HCT116 (cell line): Measurements from ENCODE around the gene CUX1. TPM values are rescaled to one million over a fixed set of nuclear protein-coding genes. Genes with fewer than 3 reads are reported as not detected.

Source experiments
- ATAC-seq: fragments of 200-7000 bp; cut with Tn5 transposase; 2 replicates; pipeline ENCODE4 v1.9.1; 2020; ENCODE audit warnings: mild to moderate bottlenecking, moderate library complexity
- BruUV-seq: library from RNA; stranded (reverse); fragments of 400-500 nt; replicated peaks from 2 replicates; lab custom pipeline; 2021; lab: Mats Ljungman, UMichigan
- CTCF ChIA-PET: fragments of 300-600 bp; sonication (Branson Sonifier 250); formaldehyde crosslinking; loops from one replicate; lab custom pipeline; 2021; ENCODE audit warnings: antibody characterized with exemption; lab: Charles Lee
- POLR2A ChIA-PET: fragments of 300-600, 350-600 bp; sonication (Branson Sonifier 250); formaldehyde crosslinking; loops from one replicate; lab custom pipeline; 2021; ENCODE audit warnings: antibody characterized with exemption; lab: Charles Lee
- RAD21 ChIA-PET, 2 experiments: fragments of 300-600 bp; sonication (Branson Sonifier 250); formaldehyde crosslinking; loops; one replicate each; lab custom pipeline; 2023; ENCODE audit warnings: low total read pairs in 2 of 2; ENCODE audit not compliant: uncharacterized antibody in 2 of 2, unreplicated experiment in 2 of 2, low non-redundant PET in 1 of 2; lab: Charles Lee
- DNase-seq: peaks from one replicate; pipeline ENCODE4 v3.0.0-alpha.2; 2010; ENCODE audit warnings: low read depth, low spot score
- H2AFZ ChIP-seq: fragments of 200-600 bp; shearing (Covaris generic), sonication (generic); 2 replicates; pipeline ENCODE4 v1.6.1; 2017; ENCODE audit warnings: low read depth, mixed run types, mixed read lengths, antibody characterized with exemption, low read length; ENCODE audit not compliant: poor library complexity, severe bottlenecking
- H3K27ac ChIP-seq: 2 replicates; pipeline ENCODE4 v1.5.1; 2012; ENCODE audit warnings: low read depth, low read length
- H3K27me3 ChIP-seq: fragments of 200-600 bp; sonication (generic); 2 replicates; pipeline ENCODE4 v1.6.1; 2016; ENCODE audit warnings: mixed run types, low read length, mixed read lengths; ENCODE audit not compliant: insufficient read depth
- H3K36me3 ChIP-seq, 2 experiments: fragments of 200-500 bp in 1 of 2; fragments of 200-600 bp in 1 of 2; sonication (Bioruptor generic) in 1 of 2; sonication (generic) in 1 of 2; 2 replicates each; pipeline versions ENCODE4 v1.5.1 to v1.6.1; 2014 to 2016; ENCODE audit warnings: low read length in 2 of 2, inconsistent platforms in 1 of 2, mixed read lengths in 1 of 2, mixed run types in 1 of 2; ENCODE audit not compliant: insufficient read depth in 2 of 2, control insufficient read depth in 1 of 2
- H3K4me1 ChIP-seq, 2 experiments: fragments of 200-600 bp in 1 of 2; sonication (generic) in 1 of 2; 2 replicates each; pipeline versions ENCODE4 v1.5.1 to v1.6.1; 2012 to 2017; ENCODE audit warnings: low read length in 2 of 2, inconsistent platforms in 1 of 2, mild to moderate bottlenecking in 1 of 2, mixed read lengths in 1 of 2, mixed run types in 1 of 2, moderate library complexity in 1 of 2; ENCODE audit not compliant: insufficient read depth in 2 of 2, control insufficient read depth in 1 of 2
- H3K4me2 ChIP-seq: fragments of 200-600 bp; sonication (generic); 2 replicates; pipeline ENCODE4 v1.6.1; 2017; ENCODE audit warnings: mixed run types, low read length, mixed read lengths
- H3K4me3 ChIP-seq, 2 experiments: fragments of 200-600 bp in 1 of 2; sonication (generic) in 1 of 2; replicated peaks in 1 of 2; 2 replicates each; pipeline ENCODE4 v1.5.1; 2011 to 2016; ENCODE audit warnings: low read length in 2 of 2, control low read depth in 1 of 2, low read depth in 1 of 2, mild to moderate bottlenecking in 1 of 2, mixed read lengths in 1 of 2, mixed run types in 1 of 2
- H3K79me2 ChIP-seq: fragments of 200-600 bp; sonication (generic); 2 replicates; pipeline ENCODE4 v1.6.1; 2017; ENCODE audit warnings: mild to moderate bottlenecking, mixed run types, low read length, moderate library complexity, mixed read lengths; ENCODE audit not compliant: insufficient read depth
- H3K9ac ChIP-seq: fragments of 200-600 bp; sonication (generic); 2 replicates; pipeline ENCODE4 v1.6.1; 2016; ENCODE audit warnings: low read length, mixed read lengths
- H3K9me2 ChIP-seq: fragments of 200-600 bp; sonication (generic), shearing (Covaris generic); 2 replicates; pipeline ENCODE4 v1.6.1; 2017; ENCODE audit warnings: mixed run types, mild to moderate bottlenecking, moderate library complexity; ENCODE audit not compliant: insufficient read depth
- H3K9me3 ChIP-seq, 2 experiments: fragments of 200-500 bp in 1 of 2; fragments of 200-600 bp in 1 of 2; sonication (Bioruptor generic) in 1 of 2; sonication (generic) in 1 of 2; 2 replicates each; pipeline ENCODE4 v1.6.1; 2014 to 2017; ENCODE audit warnings: low read length in 2 of 2, mixed read lengths in 2 of 2, inconsistent platforms in 1 of 2, low read depth in 1 of 2, mild to moderate bottlenecking in 1 of 2, mixed run types in 1 of 2, moderate library complexity in 1 of 2; ENCODE audit not compliant: control insufficient read depth in 1 of 2, insufficient read depth in 1 of 2
- H4K20me1 ChIP-seq: fragments of 200-600 bp; sonication (generic), shearing (Covaris generic); 2 replicates; pipeline ENCODE4 v1.6.1; 2017; ENCODE audit warnings: mixed run types, mild to moderate bottlenecking, moderate library complexity; ENCODE audit not compliant: insufficient read depth
- CBX3 ChIP-seq: IDR thresholded peaks from 2 replicates; pipeline ENCODE4 v1.6.1; 2012; ENCODE audit warnings: low read depth
- CTCF ChIP-seq, 3 experiments: fragments of 200-600 bp in 1 of 3; sonication (generic) in 1 of 3; IDR thresholded peaks in 2 of 3; conservative IDR thresholded peaks in 1 of 3; 2 replicates each; pipeline ENCODE4 v1.5.1; 2012 to 2017; ENCODE audit warnings: low read depth in 2 of 3, low read length in 2 of 3, antibody characterized with exemption in 1 of 3, borderline replicate concordance in 1 of 3, control low read depth in 1 of 3, mild to moderate bottlenecking in 1 of 3, mixed read lengths in 1 of 3, mixed run types in 1 of 3, moderate library complexity in 1 of 3; ENCODE audit not compliant: insufficient read depth in 1 of 3
- EGR1 ChIP-seq: IDR thresholded peaks from 2 replicates; pipeline ENCODE4 v1.6.1; 2012; ENCODE audit warnings: low read depth
- ELF1 ChIP-seq: IDR thresholded peaks from 2 replicates; pipeline ENCODE4 v1.6.1; 2012; ENCODE audit warnings: low read depth, borderline replicate concordance
- FOSL1 ChIP-seq: IDR thresholded peaks from 2 replicates; pipeline ENCODE4 v1.6.1; 2012; ENCODE audit warnings: low read depth
- JUND ChIP-seq: IDR thresholded peaks from 2 replicates; pipeline ENCODE4 v1.6.1; 2012
- POLR2A ChIP-seq: IDR thresholded peaks from 2 replicates; pipeline ENCODE4 v1.7.0; 2011; ENCODE audit warnings: borderline replicate concordance; ENCODE audit not compliant: insufficient read depth, insufficient read length; ENCODE audit errors: extremely low read depth
- POLR2AphosphoS5 ChIP-seq: IDR thresholded peaks from 2 replicates; pipeline ENCODE4 v1.6.1; 2011; ENCODE audit warnings: mild to moderate bottlenecking, low read depth, low read length, moderate library complexity
- SP1 ChIP-seq: IDR thresholded peaks from 2 replicates; pipeline ENCODE4 v1.6.1; 2012; ENCODE audit warnings: low read depth
- SRF ChIP-seq: IDR thresholded peaks from 2 replicates; pipeline ENCODE4 v1.6.1; 2012; ENCODE audit warnings: low read depth
- intact Hi-C: fragments of 100-400 bp; cut with micrococcal nuclease; formaldehyde crosslinking; loops from 2 replicates; pipeline ENCODE4 v1.10.0; 2022
- total RNA-seq: library from RNA; stranded (reverse); gene quantifications from one replicate; pipeline ENCODE4 v1.2.1, GENCODE V29; 2021; ENCODE audit not compliant: unreplicated experiment

CUX1 gene
- total RNA-seq, 1 experiment from 2014 or later = 68.9 TPM

DNA sequence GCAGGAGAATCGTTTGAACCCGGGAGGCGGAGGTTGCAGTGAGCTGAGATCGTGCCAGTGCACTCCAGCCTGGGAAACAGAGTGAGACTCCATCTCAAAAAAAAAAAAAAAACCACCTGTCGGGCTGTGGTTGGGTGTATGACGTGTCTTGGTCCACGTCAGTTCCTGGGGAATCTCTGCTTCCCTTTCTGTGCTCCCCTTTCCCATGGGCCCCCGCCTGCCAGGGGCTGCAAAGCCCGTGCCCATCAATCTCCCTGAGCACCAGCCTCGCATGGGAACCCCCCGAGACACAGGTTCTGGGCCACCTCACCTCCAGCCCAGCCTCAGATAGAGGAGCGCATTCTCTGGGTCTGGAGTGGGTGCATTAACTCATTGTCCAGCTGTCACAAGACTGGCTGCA, 467.0 kb downstream of the CUX1 start:
- Histone ChIP-seq H4K20me1 (no peaks in the 10 kb centered on the region), H3K79me2 (peaks cover 6% of the 10 kb centered on the region; the same call in 1 of the 2 replicates), H3K9ac (no peak overlapping the region), H3K27ac (no peak overlapping the region), H2AFZ (no peak overlapping the region), H3K4me1 (peaks cover 15 to 25% of the 10 kb centered on the region in 2 experiments), H3K9me3 (no peaks in the 10 kb centered on the region), H3K4me2 (no peak overlapping the region), H3K4me3 (no peak overlapping the region), H3K9me2 (no peaks in the 10 kb centered on the region), H3K27me3 (no peaks in the 10 kb centered on the region), H3K36me3 (no peaks in the 10 kb centered on the region)
- ATAC-seq (no peak), DNase-seq (no peak)
- intact Hi-C loops = no loop called here
- RAD21 ChIA-PET = no interaction called here
- BruUV-seq = no TSS peak
- CTCF ChIA-PET = no interaction called here
- POLR2A ChIA-PET = no interaction called here
- TF ChIP-seq EGR1 = no peak
- no peak for TF ChIP-seq ELF1
- no peak for TF ChIP-seq FOSL1
- no peak for TF ChIP-seq POLR2A
- TF ChIP-seq CTCF (IDR thresholded peaks at IDR 0.05 in 2 of 3, conservative IDR thresholded peaks at IDR 0.05 in 1 of 3; ENCODE audit: borderline replicate concordance in 1 of 3, insufficient read depth in 1 of 3, low read depth in 2 of 3, low read length in 2 of 3) = no peak
- TF ChIP-seq JUND = no peak
- TF ChIP-seq SP1 = no peak
- no peak for TF ChIP-seq CBX3
- no peak for TF ChIP-seq SRF
- no peak for TF ChIP-seq POLR2AphosphoS5
